H9 (cell line): ENCODE results near the gene GFER. TPM values are rescaled to one million over a fixed set of nuclear protein-coding genes. Genes with fewer than 3 reads are reported as not detected.

ENCODE experiments used
- DNase-seq: peaks from one replicate; pipeline ENCODE4 v3.0.0-alpha.2; 2017
- H2AFZ ChIP-seq: one replicate; pipeline ENCODE4 v1.6.1; 2013; ENCODE audit warnings: mild to moderate bottlenecking, low read length, control low read depth, moderate library complexity
- H2AK5ac ChIP-seq: 2 replicates; pipeline ENCODE4 v1.6.1; 2013; ENCODE audit warnings: low read length, control low read depth, mixed read lengths; ENCODE audit not compliant: insufficient read length
- H2BK120ac ChIP-seq: one replicate; pipeline ENCODE4 v1.6.1; 2013; ENCODE audit warnings: low read depth, mild to moderate bottlenecking, low read length, control low read depth, inconsistent platforms; ENCODE audit not compliant: poor library complexity, severe bottlenecking
- H2BK12ac ChIP-seq: 2 replicates; pipeline ENCODE4 v1.6.1; 2013; ENCODE audit warnings: low read length, control low read depth, mixed read lengths, low read depth; ENCODE audit not compliant: insufficient read length
- H2BK15ac ChIP-seq: 2 replicates; pipeline ENCODE4 v1.6.1; 2013; ENCODE audit warnings: low read depth, low read length, control low read depth
- H2BK20ac ChIP-seq: one replicate; pipeline ENCODE4 v1.6.1; 2013; ENCODE audit warnings: low read depth, mild to moderate bottlenecking, low read length, control low read depth, inconsistent platforms; ENCODE audit not compliant: poor library complexity, severe bottlenecking
- H2BK5ac ChIP-seq: 2 replicates; pipeline ENCODE4 v1.6.1; 2013; ENCODE audit warnings: low read length, control low read depth, mixed read lengths; ENCODE audit not compliant: insufficient read length
- H3K14ac ChIP-seq: 2 replicates; pipeline ENCODE4 v1.6.1; 2013; ENCODE audit warnings: low read length, control low read depth; ENCODE audit not compliant: insufficient read depth
- H3K18ac ChIP-seq: 2 replicates; pipeline ENCODE4 v1.6.1; 2013; ENCODE audit warnings: low read depth, mild to moderate bottlenecking, mixed read lengths, low read length, control low read depth; ENCODE audit not compliant: insufficient read length
- H3K23ac ChIP-seq: 2 replicates; pipeline ENCODE4 v1.6.1; 2013; ENCODE audit warnings: low read length, control low read depth, mixed read lengths, low read depth; ENCODE audit not compliant: insufficient read length
- H3K23me2 ChIP-seq: 2 replicates; pipeline ENCODE4 v1.6.1; 2013; ENCODE audit warnings: low read depth, mild to moderate bottlenecking, mixed read lengths, low read length, control low read depth; ENCODE audit not compliant: insufficient read length, poor library complexity, severe bottlenecking
- H3K27ac ChIP-seq: 2 replicates; pipeline ENCODE4 v1.5.1; 2013; ENCODE audit warnings: low read length, control low read depth, mixed read lengths, low read depth; ENCODE audit not compliant: insufficient read length
- H3K27me3 ChIP-seq: 2 replicates; pipeline ENCODE4 v1.6.1; 2013; ENCODE audit warnings: low read length, control low read depth, inconsistent platforms; ENCODE audit not compliant: insufficient read depth
- H3K4ac ChIP-seq: 2 replicates; pipeline ENCODE4 v1.6.1; 2013; ENCODE audit warnings: low read depth, mild to moderate bottlenecking, control low read depth, inconsistent platforms, low read length, moderate library complexity
- H3K4me1 ChIP-seq: 2 replicates; pipeline ENCODE4 v1.6.1; 2013; ENCODE audit warnings: low read length, control low read depth, inconsistent platforms; ENCODE audit not compliant: insufficient read depth
- H3K4me2 ChIP-seq: 2 replicates; pipeline ENCODE4 v1.6.1; 2013; ENCODE audit warnings: low read length, control low read depth, mixed read lengths; ENCODE audit not compliant: insufficient read length, insufficient read depth
- H3K56ac ChIP-seq: 2 replicates; pipeline ENCODE4 v1.6.1; 2013; ENCODE audit warnings: low read depth, mild to moderate bottlenecking, mixed read lengths, low read length, control low read depth; ENCODE audit not compliant: insufficient read length
- H3K79me1 ChIP-seq: 2 replicates; pipeline ENCODE4 v1.6.1; 2013; ENCODE audit warnings: low read depth, mild to moderate bottlenecking, moderate library complexity, low read length, control low read depth, inconsistent platforms; ENCODE audit not compliant: insufficient read depth, poor library complexity, severe bottlenecking
- H3K79me2 ChIP-seq: 2 replicates; pipeline ENCODE4 v1.6.1; 2013; ENCODE audit warnings: low read length, control low read depth, inconsistent platforms; ENCODE audit not compliant: insufficient read depth
- H3K9ac ChIP-seq: 2 replicates; pipeline ENCODE4 v1.6.1; 2013; ENCODE audit warnings: low read length, control low read depth, mixed read lengths; ENCODE audit not compliant: insufficient read length; ENCODE audit errors: extremely low read depth
- H3K9me3 ChIP-seq: one replicate; pipeline ENCODE4 v1.6.1; 2013; ENCODE audit warnings: low read depth, low read length, inconsistent platforms; ENCODE audit not compliant: control insufficient read depth
- H3T11ph ChIP-seq: one replicate; pipeline ENCODE4 v1.6.1; 2013; ENCODE audit warnings: mild to moderate bottlenecking, low read length, control low read depth, inconsistent platforms
- H4K20me1 ChIP-seq: one replicate; pipeline ENCODE4 v1.6.1; 2013; ENCODE audit not compliant: control insufficient read depth, insufficient read length, insufficient read depth
- H4K5ac ChIP-seq: 2 replicates; pipeline ENCODE4 v1.6.1; 2013; ENCODE audit warnings: low read depth, mild to moderate bottlenecking, mixed read lengths, low read length, control low read depth; ENCODE audit not compliant: insufficient read length
- H4K8ac ChIP-seq: replicated peaks from 2 replicates; pipeline ENCODE4 v1.6.1; 2013; ENCODE audit warnings: low read length, control low read depth, mixed read lengths, low read depth; ENCODE audit not compliant: insufficient read length
- H4K91ac ChIP-seq: 2 replicates; pipeline ENCODE4 v1.6.1; 2013; ENCODE audit warnings: low read depth, mild to moderate bottlenecking, moderate library complexity, mixed read lengths, low read length, control low read depth; ENCODE audit not compliant: insufficient read length
- H3K27ac Mint-ChIP-seq, 3 experiments: 2 replicates in 2 of 3; 3 replicates in 1 of 3; pipeline ENCODE4 v1.8.0; 2020 to 2021; ENCODE audit warnings: mixed read lengths in 3 of 3, mild to moderate bottlenecking in 1 of 3, moderate library complexity in 1 of 3
- H3K27me3 Mint-ChIP-seq: 2 replicates; pipeline ENCODE4 v1.8.0; 2021; ENCODE audit warnings: low read depth, mild to moderate bottlenecking, moderate library complexity, mixed read lengths
- H3K36me3 Mint-ChIP-seq, 3 experiments: 2 replicates in 2 of 3; 3 replicates in 1 of 3; pipeline ENCODE4 v1.8.0; 2020 to 2021; ENCODE audit warnings: low read depth in 3 of 3, mixed read lengths in 3 of 3; ENCODE audit not compliant: insufficient read depth in 1 of 3
- H3K4me1 Mint-ChIP-seq, 2 experiments: 2 replicates each; pipeline ENCODE4 v1.8.0; 2020; ENCODE audit warnings: mixed read lengths in 2 of 2
- H3K4me3 Mint-ChIP-seq, 2 experiments: 2 replicates in 1 of 2; 3 replicates in 1 of 2; pipeline ENCODE4 v1.8.0; 2020 to 2021; ENCODE audit warnings: mild to moderate bottlenecking in 2 of 2, mixed read lengths in 2 of 2, moderate library complexity in 1 of 2
- H3K9me3 Mint-ChIP-seq, 2 experiments: 2 replicates in 1 of 2; 3 replicates in 1 of 2; pipeline ENCODE4 v1.8.0; 2020; ENCODE audit warnings: mild to moderate bottlenecking in 2 of 2, mixed read lengths in 2 of 2, moderate library complexity in 1 of 2
- CTCF ChIP-seq: fragments of 200-600 bp; sonication (generic); conservative IDR thresholded peaks from 3 replicates; pipeline ENCODE4 v1.8.0; 2021; ENCODE audit warnings: antibody characterized with exemption, mild to moderate bottlenecking
- WGBS: extraction: QIAGEN DNeasy Blood & Tissue Kit; methylation state at CpG from one replicate; pipeline ENCODE4 v1.1.7; 2013; ENCODE audit warnings: missing lambda C conversion rate, low lambda C conversion rate, mixed read lengths; ENCODE audit not compliant: insufficient read length; ENCODE audit errors: extremely low coverage; 5-methylcytosine and 5-hydroxymethylcytosine counted together
- total RNA-seq: library from RNA; stranded (reverse); gene quantifications from 2 replicates; pipeline ENCODE4 v1.2.1, GENCODE V29; 2021

GFER gene
- total RNA-seq, 1 experiment from 2014 or later: 49.1 TPM

GRCh38 chr16:1964506-1965395, 19.2 kb upstream of the GFER start, which contains the start of gene RPS2:
Gene RPS2, minus strand, starts transcription at chr16:1964826. Its CDS starts 201 bp downstream, at chr16:1964625.
- peaks cover 18% of the 10 kb centered on the region for H3K79me2 ChIP-seq
- H2AK5ac ChIP-seq: no peak within 1 kb of the TSS
- H3K27ac ChIP-seq: peak within 1 kb of the TSS; percentile 59
- no CpG with 5 or more reads among the region's 97 CpGs for WGBS
- H3K23ac ChIP-seq: peak within 1 kb of the TSS; percentile 42
- peak within 1 kb of the TSS; percentile 100 for H3K9ac ChIP-seq
- peak within 1 kb of the TSS; percentile 17 for H4K8ac ChIP-seq
- H3K79me1 ChIP-seq: no peaks in the 10 kb centered on the region
- no peak within 1 kb of the TSS for H2BK5ac ChIP-seq
- peak within 1 kb of the TSS; percentile 95 to 97 for H3K4me3 Mint-ChIP-seq
- TF ChIP-seq CTCF: no peak
- H3K4me2 ChIP-seq: peak within 1 kb of the TSS; percentile 100
- peaks cover 8% of the 10 kb centered on the region for H3K27me3 Mint-ChIP-seq
- no peaks in the 10 kb centered on the region for H3K27me3 ChIP-seq
- peaks cover 19% of the 10 kb centered on the region for H3K23me2 ChIP-seq
- H3K27ac Mint-ChIP-seq: peak within 1 kb of the TSS; percentile 97
- H3K4me1 Mint-ChIP-seq: peaks cover 29 to 47% of the 10 kb centered on the region in 2 experiments
- no peaks in the 10 kb centered on the region for H4K20me1 ChIP-seq
- H3K4me1 ChIP-seq: no peaks in the 10 kb centered on the region
- H3K4ac ChIP-seq: no peak within 1 kb of the TSS; the same call in 1 of the 2 replicates
- peak within 1 kb of the TSS; percentile 95 for H3K14ac ChIP-seq
- H2BK15ac ChIP-seq: no peak within 1 kb of the TSS
- H3K36me3 Mint-ChIP-seq: peaks cover 27 to 39% (median 33%) of the 10 kb centered on the region in 3 experiments
- no peak within 1 kb of the TSS for H4K5ac ChIP-seq
- DNase-seq: peak; percentile 99
- H3K56ac ChIP-seq: peak within 1 kb of the TSS; percentile 84
- no peak within 1 kb of the TSS for H2AFZ ChIP-seq
- no peak within 1 kb of the TSS for H2BK12ac ChIP-seq
- peaks cover 0 to 3% of the 10 kb centered on the region in 2 experiments; a peak in 2 of 5 replicates for H3K9me3 Mint-ChIP-seq
- H3K9me3 ChIP-seq: no peaks in the 10 kb centered on the region
- H2BK20ac ChIP-seq: no peak within 1 kb of the TSS
- peak within 1 kb of the TSS; percentile 91 for H3K18ac ChIP-seq
- H3T11ph ChIP-seq: no peak within 1 kb of the TSS
- peak within 1 kb of the TSS; percentile 66 for H4K91ac ChIP-seq
- H2BK120ac ChIP-seq: no peak within 1 kb of the TSS
